Activated naive CD8-positive, alpha-beta T cell treated with anti-CD3 and anti-CD28 coated beads for 36 hours (primary cell): ENCODE results near the gene PAX8. TPM values are rescaled to one million over a fixed set of nuclear protein-coding genes. Genes with fewer than 3 reads are reported as not detected.
"Not testable (repeated sequence)": the region's sequence is repeated elsewhere in the genome, so short reads cannot be mapped to it uniquely, and the experiment has no call there.

ENCODE experiments used
- DNase-seq: peaks from one replicate; pipeline ENCODE4 v3.0.0; 2021
- H3K27ac Mint-ChIP-seq: one replicate; pipeline ENCODE4 v1.8.0; 2022; ENCODE audit warnings: mild to moderate bottlenecking, moderate library complexity, mixed read lengths
- H3K27me3 Mint-ChIP-seq: one replicate; pipeline ENCODE4 v1.8.0; 2022; ENCODE audit warnings: mild to moderate bottlenecking, mixed read lengths
- H3K36me3 Mint-ChIP-seq: one replicate; pipeline ENCODE4 v1.8.0; 2021; ENCODE audit warnings: mild to moderate bottlenecking, mixed read lengths
- H3K4me1 Mint-ChIP-seq: one replicate; pipeline ENCODE4 v1.8.0; 2021; ENCODE audit warnings: mixed read lengths
- H3K4me3 Mint-ChIP-seq: one replicate; pipeline ENCODE4 v1.8.0; 2022; ENCODE audit warnings: mild to moderate bottlenecking, moderate library complexity, mixed read lengths
- H3K9me3 Mint-ChIP-seq: one replicate; pipeline ENCODE4 v1.8.0; 2022; ENCODE audit warnings: mixed read lengths
- total RNA-seq, 2 experiments: library from RNA; stranded (reverse); gene quantifications; one replicate each; pipeline ENCODE4 v1.2.3, GENCODE V29; 2021

The PAX8 gene
- total RNA-seq, 2 experiments from 2014 or later, result 2.0 to 2.3 TPM

GRCh38 chr2:113240150-113240914 is 38.4 kb downstream of the PAX8 start:
- peak overlapping the region; percentile 11 for H3K4me3 Mint-ChIP-seq
- peaks cover 26% of the 10 kb centered on the region for H3K36me3 Mint-ChIP-seq
- no peak for DNase-seq
- no peaks in the 10 kb centered on the region for H3K9me3 Mint-ChIP-seq
- H3K4me1 Mint-ChIP-seq, result peaks cover 26% of the 10 kb centered on the region
- H3K27me3 Mint-ChIP-seq, result no peaks in the 10 kb centered on the region
- H3K27ac Mint-ChIP-seq, result peak overlapping the region; percentile 59

- Mint-ChIP-seq H3K27ac (no peak overlapping the region), H3K9me3 (no peaks in the 10 kb centered on the region), H3K4me1 (peaks cover 32% of the 10 kb centered on the region), H3K27me3 (no peaks in the 10 kb centered on the region), H3K4me3 (no peak overlapping the region), H3K36me3 (peaks cover 28% of the 10 kb centered on the region)
- no peak for DNase-seq
Measured at GRCh38 chr2:113238871-113239839, 39.6 kb downstream of the PAX8 start.

GRCh38 chr2:113237604-113238160 is 41.0 kb downstream of the PAX8 start:
- Mint-ChIP-seq H3K27ac (no peak overlapping the region), H3K36me3 (peaks cover 28% of the 10 kb centered on the region), H3K4me1 (peaks cover 34% of the 10 kb centered on the region), H3K4me3 (peak overlapping the region; percentile 74), H3K27me3 (no peaks in the 10 kb centered on the region), H3K9me3 (no peaks in the 10 kb centered on the region)
- DNase-seq, result no peak

- no peaks in the 10 kb centered on the region for H3K27me3 Mint-ChIP-seq
- no peaks in the 10 kb centered on the region for H3K9me3 Mint-ChIP-seq
- peaks cover 34% of the 10 kb centered on the region for H3K4me1 Mint-ChIP-seq
- H3K36me3 Mint-ChIP-seq, result peaks cover 28% of the 10 kb centered on the region
- H3K4me3 Mint-ChIP-seq, result peak overlapping the region; percentile 74
- peak overlapping the region; percentile 47 for H3K27ac Mint-ChIP-seq
- no peak for DNase-seq
Measured at GRCh38 chr2:113236367-113237159, 42.2 kb downstream of the PAX8 start.

- Mint-ChIP-seq H3K27ac (peak overlapping the region; percentile 94), H3K4me1 (peaks cover 36% of the 10 kb centered on the region), H3K36me3 (peaks cover 23% of the 10 kb centered on the region), H3K4me3 (peak overlapping the region; percentile 91)
- H3K9me3 Mint-ChIP-seq, H3K27me3 Mint-ChIP-seq: not testable (repeated sequence)
- DNase-seq, result peak; percentile 78
Measured at GRCh38 chr2:113235347-113236226, 43.1 kb downstream of the PAX8 start.

GRCh38 chr2:113234721-113235346 is 43.9 kb downstream of the PAX8 start:
- peaks cover 38% of the 10 kb centered on the region for H3K4me1 Mint-ChIP-seq
- no peaks in the 10 kb centered on the region for H3K27me3 Mint-ChIP-seq
- H3K36me3 Mint-ChIP-seq, result peaks cover 20% of the 10 kb centered on the region
- no peaks in the 10 kb centered on the region for H3K9me3 Mint-ChIP-seq
- peak overlapping the region; percentile 94 for H3K27ac Mint-ChIP-seq
- H3K4me3 Mint-ChIP-seq, result peak overlapping the region; percentile 91
- no peak for DNase-seq

GRCh38 chr2:113233593-113234550 is 44.8 kb downstream of the PAX8 start:
- H3K27ac Mint-ChIP-seq, result no peak overlapping the region
- H3K4me3 Mint-ChIP-seq, result peak overlapping the region; percentile 19
- peaks cover 15% of the 10 kb centered on the region for H3K36me3 Mint-ChIP-seq
- H3K9me3 Mint-ChIP-seq, result no peaks in the 10 kb centered on the region
- no peaks in the 10 kb centered on the region for H3K27me3 Mint-ChIP-seq
- peaks cover 40% of the 10 kb centered on the region for H3K4me1 Mint-ChIP-seq
- no peak for DNase-seq

- no peak for DNase-seq
- no peak overlapping the region for H3K27ac Mint-ChIP-seq
- no peaks in the 10 kb centered on the region for H3K9me3 Mint-ChIP-seq
- no peak overlapping the region for H3K4me3 Mint-ChIP-seq
- H3K27me3 Mint-ChIP-seq, result no peaks in the 10 kb centered on the region
- H3K4me1 Mint-ChIP-seq, result peaks cover 38% of the 10 kb centered on the region
- H3K36me3 Mint-ChIP-seq, result peaks cover 15% of the 10 kb centered on the region
Measured at GRCh38 chr2:113232740-113233139, 46.0 kb downstream of the PAX8 start.

GRCh38 chr2:113232123-113232522 is 46.6 kb downstream of the PAX8 start:
- peaks cover 33% of the 10 kb centered on the region for H3K4me1 Mint-ChIP-seq
- H3K27ac Mint-ChIP-seq, result no peak overlapping the region
- H3K36me3 Mint-ChIP-seq, result peaks cover 10% of the 10 kb centered on the region

GRCh38 chr2:113231064-113231463 is 47.7 kb downstream of the PAX8 start:
- Mint-ChIP-seq H3K4me3 (no peak overlapping the region), H3K36me3 (peaks cover 3% of the 10 kb centered on the region), H3K4me1 (peaks cover 28% of the 10 kb centered on the region), H3K27ac (no peak overlapping the region), H3K27me3 (no peaks in the 10 kb centered on the region), H3K9me3 (no peaks in the 10 kb centered on the region)
- DNase-seq, result no peak

More at GRCh38 chr2:113232123-113232522, 46.6 kb downstream of the PAX8 start:
- Mint-ChIP-seq H3K4me3 (no peak overlapping the region), H3K27me3 (no peaks in the 10 kb centered on the region), H3K9me3 (no peaks in the 10 kb centered on the region)
- no peak for DNase-seq

GRCh38 chr2:113230531-113230930 is 48.2 kb downstream of the PAX8 start:
- no peaks in the 10 kb centered on the region for H3K27me3 Mint-ChIP-seq
- H3K4me1 Mint-ChIP-seq, result peaks cover 28% of the 10 kb centered on the region
- DNase-seq, result no peak
- peak overlapping the region; percentile 85 for H3K27ac Mint-ChIP-seq
- peaks cover 3% of the 10 kb centered on the region for H3K36me3 Mint-ChIP-seq
- no peaks in the 10 kb centered on the region for H3K9me3 Mint-ChIP-seq
- no peak overlapping the region for H3K4me3 Mint-ChIP-seq

GRCh38 chr2:113229795-113230194 is 48.9 kb downstream of the PAX8 start:
- Mint-ChIP-seq H3K27ac (peak overlapping the region; percentile 85), H3K4me1 (peaks cover 26% of the 10 kb centered on the region), H3K9me3 (no peaks in the 10 kb centered on the region), H3K27me3 (no peaks in the 10 kb centered on the region), H3K4me3 (no peak overlapping the region), H3K36me3 (no peaks in the 10 kb centered on the region)
- no peak for DNase-seq
